ENCODE measurements around the gene RNASE8.

The RNASE8 gene

GRCh38 chr14:21078726-21079125 is 21.1 kb downstream of the RNASE8 start:
- no peaks in the 10 kb centered on the region for H3K27me3 ChIP-seq
- peaks cover 48% of the 10 kb centered on the region for H3K36me3 ChIP-seq
- H3K27ac ChIP-seq, result no peak overlapping the region
- no peak overlapping the region for H3K4me3 ChIP-seq (ENCODE audit: low read depth in 1 of 2, low read length in 1 of 2)
- TF ChIP-seq CTCF (IDR thresholded peaks at IDR 0.05), result no peak
- H3K4me1 ChIP-seq (ENCODE audit: control insufficient read depth in 1 of 2, insufficient read depth in 1 of 2, low read depth in 1 of 2, low read length in 1 of 2), result peaks cover 6 to 10% of the 10 kb centered on the region in 2 experiments
- no peaks in the 10 kb centered on the region for H3K9me3 ChIP-seq

GRCh38 chr14:21081521-21082142 is 24.0 kb downstream of the RNASE8 start:
- Histone ChIP-seq H3K9me3 (no peaks in the 10 kb centered on the region), H3K4me1 (ENCODE audit: control insufficient read depth in 1 of 2, insufficient read depth in 1 of 2, low read depth in 1 of 2, low read length in 1 of 2) (peaks cover 35 to 39% of the 10 kb centered on the region in 2 experiments), H3K4me3 (ENCODE audit: low read depth in 1 of 2, low read length in 1 of 2) (no peak overlapping the region), H3K36me3 (peaks cover 45% of the 10 kb centered on the region), H3K27ac (no peak overlapping the region), H3K27me3 (no peaks in the 10 kb centered on the region)
- TF ChIP-seq CTCF (IDR thresholded peaks at IDR 0.05), result no peak

GRCh38 chr14:21083565-21084325 is 26.1 kb downstream of the RNASE8 start:
- Histone ChIP-seq H3K4me1 (ENCODE audit: control insufficient read depth in 1 of 2, insufficient read depth in 1 of 2, low read depth in 1 of 2, low read length in 1 of 2) (peaks cover 56 to 60% of the 10 kb centered on the region in 2 experiments), H3K4me3 (ENCODE audit: low read depth in 1 of 2, low read length in 1 of 2) (no peak overlapping the region), H3K27ac (peak overlapping the region; percentile 97), H3K27me3 (no peaks in the 10 kb centered on the region), H3K9me3 (no peaks in the 10 kb centered on the region), H3K36me3 (peaks cover 34% of the 10 kb centered on the region)
- no peak for TF ChIP-seq CTCF (IDR thresholded peaks at IDR 0.05)

GRCh38 chr14:21084396-21084795 is 26.8 kb downstream of the RNASE8 start:
- H3K27ac ChIP-seq, result peak overlapping the region; percentile 97
- H3K27me3 ChIP-seq, result no peaks in the 10 kb centered on the region
- peak overlapping the region in 1 of 2 experiments; percentile 71 for H3K4me3 ChIP-seq (ENCODE audit: low read depth in 1 of 2, low read length in 1 of 2)
- H3K9me3 ChIP-seq, result no peaks in the 10 kb centered on the region
- peaks cover 37% of the 10 kb centered on the region for H3K36me3 ChIP-seq
- TF ChIP-seq CTCF (IDR thresholded peaks at IDR 0.05), result no peak
- peaks cover 56 to 63% of the 10 kb centered on the region in 2 experiments for H3K4me1 ChIP-seq (ENCODE audit: control insufficient read depth in 1 of 2, insufficient read depth in 1 of 2, low read depth in 1 of 2, low read length in 1 of 2)

- H3K27ac ChIP-seq, result peak overlapping the region; percentile 97
- H3K4me1 ChIP-seq (ENCODE audit: control insufficient read depth in 1 of 2, insufficient read depth in 1 of 2, low read depth in 1 of 2, low read length in 1 of 2), result peaks cover 50 to 58% of the 10 kb centered on the region in 2 experiments
- TF ChIP-seq CTCF (IDR thresholded peaks at IDR 0.05), result peak; percentile 14
- H3K4me3 ChIP-seq (ENCODE audit: low read depth in 1 of 2, low read length in 1 of 2), result peak overlapping the region; percentile 60 to 71
- H3K27me3 ChIP-seq, result no peaks in the 10 kb centered on the region
- H3K36me3 ChIP-seq, result peaks cover 40% of the 10 kb centered on the region
- no peaks in the 10 kb centered on the region for H3K9me3 ChIP-seq
These were observed 27.6 kb downstream of the RNASE8 start for GRCh38 chr14:21084998-21085853.

Data from neutrophil (primary cell).